DND-41 (cell line): ENCODE results near the gene EID2.

Source experiments
- ATAC-seq: fragments of 200-7000 bp; cut with Tn5 transposase; 3 replicates; pipeline ENCODE4 v1.9.1; 2021; ENCODE audit warnings: low read depth; ENCODE audit not compliant: insufficient read depth
- DNase-seq: peaks from one replicate; pipeline ENCODE4 v3.0.0-alpha.2; 2020
- H2AFZ ChIP-seq: 2 replicates; pipeline ENCODE4 v1.6.0; 2012; ENCODE audit warnings: low read depth, low read length
- H3K27ac ChIP-seq: 2 replicates; pipeline ENCODE4 v1.5.1; 2012; ENCODE audit warnings: low read length, inconsistent platforms
- H3K27me3 ChIP-seq: fragments of 200-600 bp; sonication (generic); 2 replicates; pipeline ENCODE4 v1.6.0; 2012; ENCODE audit warnings: low read length, mild to moderate bottlenecking, inconsistent platforms; ENCODE audit not compliant: insufficient read depth, poor library complexity
- H3K36me3 ChIP-seq: 2 replicates; pipeline ENCODE4 v1.5.1; 2012; ENCODE audit warnings: low read length, inconsistent platforms; ENCODE audit not compliant: insufficient read depth
- H3K4me1 ChIP-seq: 2 replicates; pipeline ENCODE4 v1.5.1; 2012; ENCODE audit warnings: mild to moderate bottlenecking, low read length; ENCODE audit not compliant: insufficient read depth
- H3K4me2 ChIP-seq: 2 replicates; pipeline ENCODE4 v1.6.0; 2012; ENCODE audit warnings: mild to moderate bottlenecking, moderate library complexity, low read length, inconsistent platforms; ENCODE audit not compliant: insufficient read depth
- H3K4me3 ChIP-seq, 2 experiments: fragments of 200-600 bp in 1 of 2; shearing (Covaris generic) in 1 of 2; 2 replicates each; pipeline ENCODE4 v1.5.1; 2012 to 2016; ENCODE audit warnings: inconsistent platforms in 2 of 2, low read length in 2 of 2, mild to moderate bottlenecking in 2 of 2, low read depth in 1 of 2, moderate library complexity in 1 of 2
- H3K79me2 ChIP-seq: 2 replicates; pipeline ENCODE4 v1.6.0; 2012; ENCODE audit warnings: low read length, inconsistent platforms; ENCODE audit not compliant: insufficient read depth
- H3K9ac ChIP-seq: 2 replicates; pipeline ENCODE4 v1.6.0; 2012; ENCODE audit warnings: low read depth, mild to moderate bottlenecking, inconsistent platforms, low read length, moderate library complexity
- H3K9me3 ChIP-seq: 2 replicates; pipeline ENCODE4 v1.5.1; 2012; ENCODE audit warnings: low read length, moderate library complexity, mild to moderate bottlenecking, inconsistent platforms; ENCODE audit not compliant: insufficient read depth, severe bottlenecking
- H4K20me1 ChIP-seq: 2 replicates; pipeline ENCODE4 v1.6.0; 2012; ENCODE audit warnings: low read length; ENCODE audit not compliant: insufficient read depth
- EZH2 ChIP-seq: IDR thresholded peaks from 3 replicates; pipeline ENCODE4 v1.6.1; 2012; ENCODE audit warnings: borderline replicate concordance, low read depth, mild to moderate bottlenecking, moderate library complexity, low read length, inconsistent platforms; ENCODE audit not compliant: severe bottlenecking
- TF ChIP-seq, protein P1 (sequence below): IDR thresholded peaks from 2 replicates; pipeline ENCODE4 v1.5.1; 2012; ENCODE audit warnings: borderline replicate concordance, low read length, moderate library complexity, mild to moderate bottlenecking; ENCODE audit not compliant: poor library complexity, severe bottlenecking; ENCODE audit errors: extremely low read depth

EID2 gene

DNA sequence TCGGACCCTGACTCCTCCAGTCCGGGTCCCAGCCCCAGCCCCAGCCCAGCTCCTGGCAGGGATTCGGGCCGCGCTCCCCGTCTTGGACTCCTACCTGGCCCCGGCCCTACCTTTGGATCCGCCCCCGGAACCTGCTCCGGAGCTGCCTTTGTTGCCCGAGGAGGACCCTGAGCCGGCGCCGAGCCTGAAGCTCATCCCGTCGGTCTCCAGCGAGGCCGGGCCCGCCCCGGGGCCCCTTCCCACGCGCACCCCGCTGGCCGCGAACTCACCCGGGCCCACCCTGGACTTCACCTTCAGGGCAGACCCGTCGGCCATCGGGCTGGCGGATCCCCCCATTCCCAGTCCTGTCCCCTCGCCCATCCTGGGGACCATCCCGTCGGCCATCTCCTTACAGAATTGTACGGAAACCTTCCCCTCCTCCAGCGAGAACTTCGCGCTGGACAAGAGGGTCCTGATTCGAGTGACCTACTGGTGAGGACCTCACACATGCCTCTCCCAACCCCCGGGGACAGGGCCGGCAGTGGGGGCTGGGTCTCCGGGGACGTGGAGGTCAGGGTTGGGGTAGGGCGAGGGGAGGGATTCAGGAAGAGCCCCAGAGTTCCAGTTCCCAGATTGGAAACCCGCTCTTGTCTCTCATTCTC lies 24.3 kb downstream of the EID2 start:
- H3K4me2 ChIP-seq: no peak overlapping the region
- no peaks in the 10 kb centered on the region for H3K4me1 ChIP-seq
- no peaks in the 10 kb centered on the region for H3K27me3 ChIP-seq
- no peak overlapping the region for H3K9ac ChIP-seq
- no peaks in the 10 kb centered on the region for H3K9me3 ChIP-seq
- TF ChIP-seq EZH2: no peak
- TF ChIP-seq, protein P1, sequence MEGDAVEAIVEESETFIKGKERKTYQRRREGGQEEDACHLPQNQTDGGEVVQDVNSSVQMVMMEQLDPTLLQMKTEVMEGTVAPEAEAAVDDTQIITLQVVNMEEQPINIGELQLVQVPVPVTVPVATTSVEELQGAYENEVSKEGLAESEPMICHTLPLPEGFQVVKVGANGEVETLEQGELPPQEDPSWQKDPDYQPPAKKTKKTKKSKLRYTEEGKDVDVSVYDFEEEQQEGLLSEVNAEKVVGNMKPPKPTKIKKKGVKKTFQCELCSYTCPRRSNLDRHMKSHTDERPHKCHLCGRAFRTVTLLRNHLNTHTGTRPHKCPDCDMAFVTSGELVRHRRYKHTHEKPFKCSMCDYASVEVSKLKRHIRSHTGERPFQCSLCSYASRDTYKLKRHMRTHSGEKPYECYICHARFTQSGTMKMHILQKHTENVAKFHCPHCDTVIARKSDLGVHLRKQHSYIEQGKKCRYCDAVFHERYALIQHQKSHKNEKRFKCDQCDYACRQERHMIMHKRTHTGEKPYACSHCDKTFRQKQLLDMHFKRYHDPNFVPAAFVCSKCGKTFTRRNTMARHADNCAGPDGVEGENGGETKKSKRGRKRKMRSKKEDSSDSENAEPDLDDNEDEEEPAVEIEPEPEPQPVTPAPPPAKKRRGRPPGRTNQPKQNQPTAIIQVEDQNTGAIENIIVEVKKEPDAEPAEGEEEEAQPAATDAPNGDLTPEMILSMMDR: no peak
- ATAC-seq: no peak
- no peaks in the 10 kb centered on the region for H3K79me2 ChIP-seq
- no peak overlapping the region for H3K27ac ChIP-seq
- no peak overlapping the region for H2AFZ ChIP-seq
- no peak for DNase-seq
- H4K20me1 ChIP-seq: no peaks in the 10 kb centered on the region
- no peak overlapping the region for H3K4me3 ChIP-seq
- no peaks in the 10 kb centered on the region for H3K36me3 ChIP-seq

DNA sequence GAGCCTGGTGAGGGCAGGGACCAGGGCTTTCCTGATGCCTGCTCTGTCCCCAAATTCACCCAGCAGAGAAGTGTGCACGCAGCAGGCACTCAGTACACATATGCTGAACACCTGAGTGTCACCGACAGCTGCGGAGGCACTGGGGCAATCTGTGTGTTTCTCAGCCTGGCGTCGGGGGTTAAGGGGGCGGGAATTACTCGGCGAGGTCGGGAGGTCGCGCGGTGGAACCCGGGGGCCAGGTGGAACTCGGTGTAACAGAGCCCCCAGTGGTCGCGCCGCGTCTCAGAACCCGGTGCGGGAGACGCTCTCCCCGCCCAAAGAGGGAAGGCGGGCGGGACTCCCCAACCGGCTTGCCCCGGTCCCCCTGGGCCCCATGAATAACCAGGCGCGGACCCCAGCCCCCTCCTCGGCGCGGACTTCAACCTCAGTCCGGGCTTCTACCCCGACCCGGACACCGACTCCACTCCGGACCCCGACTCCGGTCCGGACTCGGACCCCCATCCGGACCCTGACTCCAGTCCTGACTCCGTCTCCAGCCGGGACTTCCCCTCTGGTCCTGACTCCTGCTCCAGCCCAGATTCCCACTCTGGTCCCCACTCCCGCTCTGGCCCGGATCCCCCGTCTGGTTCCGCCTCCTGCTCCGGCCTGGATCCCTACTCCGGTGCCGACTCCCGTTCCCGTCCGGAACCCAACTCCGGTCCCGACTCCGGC lies 25.0 kb downstream of the EID2 start, which contains the start of gene SELENOV:
Gene SELENOV (plus strand): TSS at position 300 of the 711 bp plus-strand sequence. CDS start 74 bp downstream, at position 374.
- Histone ChIP-seq H3K4me2 (no peak within 1 kb of the TSS), H3K9me3 (no peaks in the 10 kb centered on the region), H4K20me1 (no peaks in the 10 kb centered on the region), H3K36me3 (no peaks in the 10 kb centered on the region), H3K27ac (no peak within 1 kb of the TSS), H3K27me3 (no peaks in the 10 kb centered on the region), H3K4me1 (no peaks in the 10 kb centered on the region), H3K9ac (no peak within 1 kb of the TSS), H3K79me2 (no peaks in the 10 kb centered on the region), H3K4me3 (no peak within 1 kb of the TSS), H2AFZ (no peak within 1 kb of the TSS)
- DNase-seq: no peak
- ATAC-seq: no peak
- no peak for TF ChIP-seq EZH2
- TF ChIP-seq, protein P1: no peak

- Histone ChIP-seq H3K79me2 (no peaks in the 10 kb centered on the region), H3K9ac (no peak overlapping the region), H3K27me3 (no peaks in the 10 kb centered on the region), H3K9me3 (no peaks in the 10 kb centered on the region), H3K36me3 (no peaks in the 10 kb centered on the region), H4K20me1 (no peaks in the 10 kb centered on the region), H3K4me2 (no peak overlapping the region), H3K4me1 (no peaks in the 10 kb centered on the region), H2AFZ (no peak overlapping the region), H3K27ac (no peak overlapping the region), H3K4me3 (no peak overlapping the region)
- no peak for DNase-seq
- no peak for TF ChIP-seq EZH2
- TF ChIP-seq, protein P1: no peak
- no peak for ATAC-seq
These were observed 27.0 kb downstream of the EID2 start for GRCh38 chr19:39512988-39513387.
